Karpas-422 (cell line): Measurements from ENCODE around the gene RNU1-1. TPM values are rescaled to one million over a fixed set of nuclear protein-coding genes. Genes with fewer than 3 reads are reported as not detected.
"Not testable (repeated sequence)": the region's sequence is repeated elsewhere in the genome, so short reads cannot be mapped to it uniquely, and the experiment has no call there.

Source experiments
- DNase-seq: peaks from one replicate; pipeline ENCODE4 v3.0.0-alpha.2; 2015
- H2AFZ ChIP-seq: fragments of 200-600 bp; sonication (generic); 2 replicates; pipeline ENCODE4 v1.6.1; 2014; ENCODE audit warnings: antibody characterized with exemption, low read length, mixed read lengths
- H3K27ac ChIP-seq: fragments of 200-600 bp; sonication (generic); 2 replicates; pipeline ENCODE4 v1.5.1; 2014; ENCODE audit warnings: mild to moderate bottlenecking, low read length, moderate library complexity
- H3K27me3 ChIP-seq: fragments of 200-600 bp; sonication (generic); 2 replicates; pipeline ENCODE4 v1.6.1; 2014; ENCODE audit warnings: low read length, mixed read lengths
- H3K36me3 ChIP-seq: fragments of 200-600 bp; sonication (generic); 2 replicates; pipeline ENCODE4 v1.6.1; 2014; ENCODE audit warnings: low read length, mixed read lengths; ENCODE audit not compliant: insufficient read depth
- H3K4me1 ChIP-seq: fragments of 200-600 bp; sonication (generic); 2 replicates; pipeline ENCODE4 v1.6.1; 2014; ENCODE audit warnings: mild to moderate bottlenecking, low read length, mixed read lengths
- H3K4me2 ChIP-seq: fragments of 200-600 bp; sonication (generic); 2 replicates; pipeline ENCODE4 v1.6.1; 2014; ENCODE audit warnings: low read length, low read depth, mild to moderate bottlenecking; ENCODE audit not compliant: poor library complexity, severe bottlenecking
- H3K4me3 ChIP-seq: fragments of 200-600 bp; sonication (generic); 2 replicates; pipeline ENCODE4 v1.5.1; 2014; ENCODE audit warnings: mild to moderate bottlenecking, antibody characterized with exemption, low read length, mixed read lengths
- H3K79me2 ChIP-seq: fragments of 200-600 bp; sonication (generic); 2 replicates; pipeline ENCODE4 v1.6.1; 2014; ENCODE audit warnings: mild to moderate bottlenecking, low read length, mixed read lengths
- H3K9ac ChIP-seq: fragments of 200-600 bp; sonication (generic); 2 replicates; pipeline ENCODE4 v1.6.0; 2014; ENCODE audit warnings: low read length
- H3K9me2 ChIP-seq: fragments of 200-600 bp; sonication (generic), shearing (Covaris generic); replicated peaks from 2 replicates; pipeline ENCODE4 v1.6.0; 2014; ENCODE audit warnings: mild to moderate bottlenecking, low read length, moderate library complexity; ENCODE audit not compliant: insufficient read depth
- H3K9me3 ChIP-seq: fragments of 300-700, 200-600 bp; sonication (generic); 2 replicates; pipeline ENCODE4 v1.6.1; 2014; ENCODE audit warnings: low read length, mixed read lengths
- H4K20me1 ChIP-seq: fragments of 200-600 bp; sonication (generic); 2 replicates; pipeline ENCODE4 v1.6.1; 2014; ENCODE audit warnings: mild to moderate bottlenecking, antibody characterized with exemption, low read length, low read depth; ENCODE audit not compliant: insufficient read depth
- total RNA-seq: library from RNA; depleted of rRNA; stranded (reverse); fragments of >200 nt; shearing (Covaris generic); gene quantifications from 2 replicates; pipeline ENCODE4 v1.2.3, GENCODE V29; 2014; ENCODE audit warnings: low replicate concordance

The RNU1-1 gene
- total RNA-seq, 1 experiment from 2014 or later: under 0.01 TPM

- H3K4me3 ChIP-seq, H3K4me2 ChIP-seq, H3K4me1 ChIP-seq, H3K27me3 ChIP-seq, H3K27ac ChIP-seq, H3K9me3 ChIP-seq, H3K9me2 ChIP-seq, H2AFZ ChIP-seq, H3K9ac ChIP-seq, H4K20me1 ChIP-seq, H3K79me2 ChIP-seq, DNase-seq, H3K36me3 ChIP-seq: not testable (repeated sequence)
Measured at GRCh38 chr1:16493731-16494130, 20.4 kb downstream of the RNU1-1 start.

GRCh38 chr1:16492937-16493336 is 21.1 kb downstream of the RNU1-1 start:
- not testable (repeated sequence) for H3K27me3 ChIP-seq, H3K9me2 ChIP-seq, H3K79me2 ChIP-seq, H3K36me3 ChIP-seq, H3K9me3 ChIP-seq, H3K4me1 ChIP-seq, H3K27ac ChIP-seq, H4K20me1 ChIP-seq, H3K9ac ChIP-seq, H3K4me2 ChIP-seq, H3K4me3 ChIP-seq, DNase-seq, H2AFZ ChIP-seq

- Histone ChIP-seq H3K9me2 (no peaks in the 10 kb centered on the region), H2AFZ (no peak overlapping the region), H3K27me3 (no peaks in the 10 kb centered on the region), H3K4me1 (no peaks in the 10 kb centered on the region), H4K20me1 (no peaks in the 10 kb centered on the region), H3K9me3 (no peaks in the 10 kb centered on the region), H3K4me3 (no peak overlapping the region), H3K4me2 (no peak overlapping the region), H3K9ac (no peak overlapping the region), H3K79me2 (no peaks in the 10 kb centered on the region), H3K36me3 (no peaks in the 10 kb centered on the region), H3K27ac (no peak overlapping the region)
- no peak for DNase-seq
Measured at GRCh38 chr1:16491056-16491675, 22.9 kb downstream of the RNU1-1 start.

- DNase-seq, H3K9ac ChIP-seq, H3K9me3 ChIP-seq, H3K4me3 ChIP-seq, H3K79me2 ChIP-seq, H3K27ac ChIP-seq, H3K4me1 ChIP-seq, H3K4me2 ChIP-seq, H2AFZ ChIP-seq, H3K27me3 ChIP-seq, H3K36me3 ChIP-seq, H4K20me1 ChIP-seq, H3K9me2 ChIP-seq: not testable (repeated sequence)
Measured at GRCh38 chr1:16489195-16489880, 24.7 kb downstream of the RNU1-1 start.

GRCh38 chr1:16487011-16487410 is 27.1 kb downstream of the RNU1-1 start:
- not testable (repeated sequence) for H4K20me1 ChIP-seq, H3K27ac ChIP-seq, H3K9me3 ChIP-seq, H3K36me3 ChIP-seq, H3K79me2 ChIP-seq, H2AFZ ChIP-seq, H3K4me3 ChIP-seq, H3K4me2 ChIP-seq, H3K4me1 ChIP-seq, H3K27me3 ChIP-seq, DNase-seq, H3K9ac ChIP-seq, H3K9me2 ChIP-seq

GRCh38 chr1:16486316-16486715 is 27.8 kb downstream of the RNU1-1 start:
- H3K27ac ChIP-seq, H4K20me1 ChIP-seq, H3K4me2 ChIP-seq, H3K9ac ChIP-seq, H3K4me1 ChIP-seq, DNase-seq, H3K36me3 ChIP-seq, H3K9me2 ChIP-seq, H2AFZ ChIP-seq, H3K79me2 ChIP-seq, H3K9me3 ChIP-seq, H3K27me3 ChIP-seq, H3K4me3 ChIP-seq: not testable (repeated sequence)

- Histone ChIP-seq H3K9me3 (no peaks in the 10 kb centered on the region), H4K20me1 (no peaks in the 10 kb centered on the region), H3K79me2 (no peaks in the 10 kb centered on the region), H2AFZ (no peak overlapping the region), H3K4me1 (no peaks in the 10 kb centered on the region), H3K27me3 (no peaks in the 10 kb centered on the region), H3K27ac (no peak overlapping the region), H3K36me3 (no peaks in the 10 kb centered on the region), H3K9me2 (no peaks in the 10 kb centered on the region), H3K4me2 (no peak overlapping the region), H3K4me3 (no peak overlapping the region), H3K9ac (no peak overlapping the region)
- DNase-seq: no peak
Measured at GRCh38 chr1:16484931-16485330, 29.2 kb downstream of the RNU1-1 start.

GRCh38 chr1:16484501-16484835 is 29.6 kb downstream of the RNU1-1 start:
- no peak overlapping the region for H3K4me2 ChIP-seq
- H3K9me2 ChIP-seq: no peaks in the 10 kb centered on the region
- H2AFZ ChIP-seq: no peak overlapping the region
- DNase-seq: no peak
- no peak overlapping the region for H3K9ac ChIP-seq
- no peaks in the 10 kb centered on the region for H4K20me1 ChIP-seq
- H3K9me3 ChIP-seq: no peaks in the 10 kb centered on the region
- no peaks in the 10 kb centered on the region for H3K27me3 ChIP-seq
- H3K27ac ChIP-seq: no peak overlapping the region
- no peaks in the 10 kb centered on the region for H3K79me2 ChIP-seq
- no peaks in the 10 kb centered on the region for H3K4me1 ChIP-seq
- no peak overlapping the region for H3K4me3 ChIP-seq
- no peaks in the 10 kb centered on the region for H3K36me3 ChIP-seq
